Measurements from ENCODE around the gene PROSER2.

DNA sequence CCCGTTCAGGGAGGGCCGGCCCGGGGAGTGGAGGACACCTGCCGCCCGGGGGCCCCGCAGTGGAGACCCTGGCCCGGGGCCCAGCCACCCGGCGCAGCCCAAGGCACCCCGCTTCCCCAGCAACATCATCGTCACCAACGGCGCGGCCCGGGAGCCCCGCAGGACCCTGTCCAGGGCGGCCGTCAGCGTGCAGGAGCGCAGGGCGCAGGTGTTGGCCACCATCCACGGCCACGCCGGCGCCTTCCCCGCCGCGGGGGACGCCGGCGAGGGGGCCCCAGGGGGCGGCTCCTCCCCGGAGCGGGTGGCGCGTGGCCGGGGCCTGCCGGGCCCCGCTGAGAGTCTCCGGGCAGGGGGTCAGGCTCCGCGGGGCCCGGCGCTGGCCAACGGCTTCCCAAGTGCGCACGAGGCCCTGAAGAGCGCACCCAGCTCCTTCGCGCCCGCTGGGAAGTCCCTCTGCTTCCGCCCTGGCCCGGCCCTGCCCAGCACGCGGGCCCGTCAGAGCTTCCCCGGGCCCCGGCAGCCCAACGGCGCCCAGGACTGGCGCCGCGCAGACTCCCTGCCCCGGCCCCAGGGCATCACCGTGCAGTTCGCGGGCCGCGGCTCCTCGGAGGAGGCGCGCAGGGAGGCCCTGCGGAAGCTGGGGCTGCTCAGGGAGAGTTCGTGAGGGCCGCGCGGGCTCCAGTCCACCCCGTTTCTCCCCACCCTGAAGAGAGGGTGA, 46.7 kb downstream of the PROSER2 start:
- TF ChIP-seq, protein P1, sequence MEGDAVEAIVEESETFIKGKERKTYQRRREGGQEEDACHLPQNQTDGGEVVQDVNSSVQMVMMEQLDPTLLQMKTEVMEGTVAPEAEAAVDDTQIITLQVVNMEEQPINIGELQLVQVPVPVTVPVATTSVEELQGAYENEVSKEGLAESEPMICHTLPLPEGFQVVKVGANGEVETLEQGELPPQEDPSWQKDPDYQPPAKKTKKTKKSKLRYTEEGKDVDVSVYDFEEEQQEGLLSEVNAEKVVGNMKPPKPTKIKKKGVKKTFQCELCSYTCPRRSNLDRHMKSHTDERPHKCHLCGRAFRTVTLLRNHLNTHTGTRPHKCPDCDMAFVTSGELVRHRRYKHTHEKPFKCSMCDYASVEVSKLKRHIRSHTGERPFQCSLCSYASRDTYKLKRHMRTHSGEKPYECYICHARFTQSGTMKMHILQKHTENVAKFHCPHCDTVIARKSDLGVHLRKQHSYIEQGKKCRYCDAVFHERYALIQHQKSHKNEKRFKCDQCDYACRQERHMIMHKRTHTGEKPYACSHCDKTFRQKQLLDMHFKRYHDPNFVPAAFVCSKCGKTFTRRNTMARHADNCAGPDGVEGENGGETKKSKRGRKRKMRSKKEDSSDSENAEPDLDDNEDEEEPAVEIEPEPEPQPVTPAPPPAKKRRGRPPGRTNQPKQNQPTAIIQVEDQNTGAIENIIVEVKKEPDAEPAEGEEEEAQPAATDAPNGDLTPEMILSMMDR (IDR thresholded peaks at IDR 0.05; ENCODE audit: insufficient read depth, low read length, poor library complexity, severe bottlenecking): no peak
- TF ChIP-seq EZH2phosphoT487 (conservative IDR thresholded peaks at IDR 0.05; ENCODE audit: low read length): no peak
